RWPE2 (cell line): ENCODE results near the gene ATE1.

ENCODE experiments used
- ATAC-seq: fragments of 200-7000 bp; cut with Tn5 transposase; 3 replicates; pipeline ENCODE4 v1.9.1; 2021; ENCODE audit warnings: low read depth
- DNase-seq: peaks from one replicate; pipeline ENCODE4 v3.0.0-alpha.2; 2020; ENCODE audit warnings: low spot score
- H3K27ac ChIP-seq: fragments of 450-650 bp; 2 replicates; pipeline ENCODE4 v1.5.1; 2017; ENCODE audit warnings: mild to moderate bottlenecking; ENCODE audit not compliant: poor library complexity, severe bottlenecking
- H3K27me3 ChIP-seq: fragments of 250-450 bp; sonication (Bioruptor Pico); 2 replicates; pipeline ENCODE4 v1.5.1; 2021; ENCODE audit warnings: mild to moderate bottlenecking, moderate library complexity; ENCODE audit not compliant: insufficient read depth, poor library complexity, severe bottlenecking
- H3K36me3 ChIP-seq: fragments of 250-450 bp; sonication (Bioruptor Pico); 2 replicates; pipeline ENCODE4 v1.5.1; 2020; ENCODE audit warnings: low read depth, mild to moderate bottlenecking, moderate library complexity
- H3K4me1 ChIP-seq: fragments of 250-450 bp; sonication (Bioruptor Pico); 2 replicates; pipeline ENCODE4 v1.5.1; 2021; ENCODE audit warnings: mild to moderate bottlenecking, moderate library complexity; ENCODE audit not compliant: insufficient read depth, poor library complexity, severe bottlenecking
- H3K4me3 ChIP-seq: fragments of 250-450 bp; sonication (Bioruptor Pico); 2 replicates; pipeline ENCODE4 v1.5.1; 2021; ENCODE audit warnings: mild to moderate bottlenecking, moderate library complexity; ENCODE audit not compliant: severe bottlenecking
- H3K9me3 ChIP-seq: fragments of 250-450 bp; sonication (Bioruptor Pico); 2 replicates; pipeline ENCODE4 v1.5.1; 2021; ENCODE audit warnings: mild to moderate bottlenecking, moderate library complexity; ENCODE audit not compliant: severe bottlenecking
- TF ChIP-seq, protein P1 (sequence below): fragments of 450-650 bp; IDR thresholded peaks from one replicate; pipeline ENCODE4 v1.5.1; 2017; ENCODE audit warnings: mild to moderate bottlenecking, moderate library complexity; ENCODE audit not compliant: poor library complexity, severe bottlenecking

Gene ATE1

DNA sequence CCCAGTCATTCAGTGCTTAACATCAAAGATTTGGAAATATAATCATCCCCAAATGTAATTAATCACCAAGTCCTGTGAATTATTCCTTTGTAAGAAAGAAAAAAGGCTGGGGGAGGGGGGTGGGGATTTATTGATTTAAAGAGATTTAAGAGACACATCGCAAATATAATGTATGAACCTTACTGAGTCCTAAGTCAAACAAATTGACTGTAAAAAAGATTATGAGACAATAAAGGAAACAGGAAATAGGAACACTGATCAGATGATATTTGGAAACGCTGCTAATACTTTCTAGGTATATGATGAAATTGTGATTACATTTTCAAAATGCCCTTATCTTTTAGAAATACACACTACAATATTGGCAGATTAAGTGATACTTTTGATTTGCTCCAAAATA lies 92.5 kb downstream of the ATE1 start:
- TF ChIP-seq, protein P1, sequence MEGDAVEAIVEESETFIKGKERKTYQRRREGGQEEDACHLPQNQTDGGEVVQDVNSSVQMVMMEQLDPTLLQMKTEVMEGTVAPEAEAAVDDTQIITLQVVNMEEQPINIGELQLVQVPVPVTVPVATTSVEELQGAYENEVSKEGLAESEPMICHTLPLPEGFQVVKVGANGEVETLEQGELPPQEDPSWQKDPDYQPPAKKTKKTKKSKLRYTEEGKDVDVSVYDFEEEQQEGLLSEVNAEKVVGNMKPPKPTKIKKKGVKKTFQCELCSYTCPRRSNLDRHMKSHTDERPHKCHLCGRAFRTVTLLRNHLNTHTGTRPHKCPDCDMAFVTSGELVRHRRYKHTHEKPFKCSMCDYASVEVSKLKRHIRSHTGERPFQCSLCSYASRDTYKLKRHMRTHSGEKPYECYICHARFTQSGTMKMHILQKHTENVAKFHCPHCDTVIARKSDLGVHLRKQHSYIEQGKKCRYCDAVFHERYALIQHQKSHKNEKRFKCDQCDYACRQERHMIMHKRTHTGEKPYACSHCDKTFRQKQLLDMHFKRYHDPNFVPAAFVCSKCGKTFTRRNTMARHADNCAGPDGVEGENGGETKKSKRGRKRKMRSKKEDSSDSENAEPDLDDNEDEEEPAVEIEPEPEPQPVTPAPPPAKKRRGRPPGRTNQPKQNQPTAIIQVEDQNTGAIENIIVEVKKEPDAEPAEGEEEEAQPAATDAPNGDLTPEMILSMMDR, result no peak

DNA sequence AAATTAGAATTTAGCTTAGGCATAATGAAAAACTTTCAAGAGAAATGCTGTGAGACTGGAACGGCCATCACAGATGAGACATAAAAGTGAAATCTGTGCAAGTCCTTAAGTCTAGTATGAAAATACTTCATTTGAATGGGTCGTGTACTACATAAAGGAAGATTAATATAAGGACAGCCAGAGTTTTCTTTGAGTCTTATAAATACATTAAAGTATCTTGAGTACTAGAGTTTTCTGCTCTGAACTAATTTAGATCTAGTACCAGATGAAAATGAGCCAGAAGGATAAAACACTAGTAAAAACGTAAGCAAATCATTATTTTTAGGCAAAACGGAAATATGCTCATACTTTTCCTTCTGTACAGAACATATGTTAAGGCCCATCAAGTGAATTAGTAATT lies 93.1 kb downstream of the ATE1 start:
- no peaks in the 10 kb centered on the region for H3K9me3 ChIP-seq
- DNase-seq (no peak), ATAC-seq (no peak)
- H3K27ac ChIP-seq, result no peak overlapping the region
- H3K4me1 ChIP-seq, result no peaks in the 10 kb centered on the region
- TF ChIP-seq, protein P1, result no peak
- H3K4me3 ChIP-seq, result no peak overlapping the region
- H3K27me3 ChIP-seq, result no peaks in the 10 kb centered on the region
- peaks cover 21% of the 10 kb centered on the region for H3K36me3 ChIP-seq

More for the DNA sequence above, 92.5 kb downstream of the ATE1 start:
- no peak for DNase-seq
- Histone ChIP-seq H3K4me1 (no peaks in the 10 kb centered on the region), H3K4me3 (no peak overlapping the region), H3K9me3 (no peaks in the 10 kb centered on the region), H3K36me3 (peaks cover 20% of the 10 kb centered on the region), H3K27ac (no peak overlapping the region), H3K27me3 (no peaks in the 10 kb centered on the region)
- ATAC-seq, result no peak

DNA sequence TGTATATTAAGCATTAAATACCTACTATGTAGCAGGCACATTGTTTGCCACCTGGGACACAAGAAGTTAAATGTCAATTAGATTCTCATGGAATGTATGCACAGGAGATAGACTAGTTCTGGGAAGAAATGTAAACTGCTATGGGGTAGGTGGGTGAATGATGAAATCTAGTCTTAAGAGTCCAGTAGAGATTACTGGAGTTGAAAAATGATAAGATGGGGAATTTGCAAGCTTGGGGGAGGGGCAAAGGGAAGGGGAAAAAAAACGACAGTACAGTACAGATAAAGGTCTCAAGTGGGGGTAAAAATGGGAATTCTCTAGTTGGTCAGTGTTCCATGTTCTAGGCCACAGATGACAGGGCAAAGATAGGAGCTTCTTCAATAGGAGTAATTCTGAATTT lies 94.4 kb downstream of the ATE1 start:
- TF ChIP-seq, protein P1, result no peak
- Histone ChIP-seq H3K27ac (no peak overlapping the region), H3K9me3 (no peaks in the 10 kb centered on the region), H3K36me3 (peaks cover 21% of the 10 kb centered on the region), H3K4me1 (no peaks in the 10 kb centered on the region), H3K27me3 (no peaks in the 10 kb centered on the region), H3K4me3 (no peak overlapping the region)
- ATAC-seq (no peak), DNase-seq (no peak)

DNA sequence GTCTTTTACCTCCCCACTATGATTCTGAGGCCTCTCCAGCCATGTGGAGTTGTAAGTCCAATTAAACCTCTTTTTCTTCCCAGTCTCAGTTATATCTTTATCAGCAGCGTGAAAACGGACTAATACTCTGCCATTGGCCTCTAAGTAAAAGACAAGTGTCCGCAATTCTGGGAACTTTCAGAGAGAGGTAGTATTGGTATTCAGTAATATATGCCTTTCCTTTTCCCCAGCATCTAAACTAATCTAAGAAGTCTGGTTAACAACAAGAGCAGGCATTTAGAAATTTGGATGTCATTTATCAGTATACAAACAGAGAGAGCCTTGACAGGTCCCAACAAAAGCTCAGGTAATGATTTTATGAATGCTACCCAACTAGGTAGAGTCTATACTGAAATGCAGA lies 95.2 kb downstream of the ATE1 start:
- Histone ChIP-seq H3K27ac (no peak overlapping the region), H3K9me3 (no peaks in the 10 kb centered on the region), H3K36me3 (peaks cover 21% of the 10 kb centered on the region), H3K27me3 (no peaks in the 10 kb centered on the region), H3K4me1 (no peaks in the 10 kb centered on the region), H3K4me3 (no peak overlapping the region)
- TF ChIP-seq, protein P1, result no peak
- DNase-seq, result no peak
- ATAC-seq, result no peak

DNA sequence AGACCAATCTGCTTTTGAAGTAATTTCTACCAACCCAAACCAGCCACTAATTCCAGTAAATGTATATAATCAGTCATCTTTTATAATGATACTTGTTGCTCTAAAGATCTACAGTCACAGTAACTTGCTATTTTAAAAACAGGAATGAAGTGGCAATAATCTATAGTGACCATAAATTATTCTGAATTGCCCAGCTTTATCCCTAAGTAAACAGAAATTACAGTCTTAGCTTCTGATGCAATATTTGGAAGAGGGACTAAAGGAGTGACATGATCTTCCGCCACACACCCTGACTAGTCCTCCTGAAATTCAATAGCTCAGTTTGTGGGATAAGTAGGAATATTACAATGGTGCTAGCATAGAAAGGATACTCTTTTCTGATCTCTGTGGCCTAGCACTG lies 96.1 kb downstream of the ATE1 start:
- Histone ChIP-seq H3K4me3 (no peak overlapping the region), H3K27me3 (no peaks in the 10 kb centered on the region), H3K27ac (no peak overlapping the region), H3K4me1 (no peaks in the 10 kb centered on the region), H3K36me3 (peaks cover 19% of the 10 kb centered on the region), H3K9me3 (no peaks in the 10 kb centered on the region)
- no peak for ATAC-seq
- TF ChIP-seq, protein P1, result no peak
- no peak for DNase-seq
